ENCODE measurements around the gene ITPA. TPM values are rescaled to one million over a fixed set of nuclear protein-coding genes. Genes with fewer than 3 reads are reported as not detected.

The ITPA gene
- total RNA-seq, 4 donors from 2014 or later = 58.3 to 81.3 (median 68.2) TPM

- Histone ChIP-seq H3K4me3 (replicated peaks in 1 of 3) (no peak overlapping the region), H3K9me3 (no peaks in the 10 kb centered on the region), H3K4me1 (peaks cover 43 to 57% of the 10 kb centered on the region in 2 donors), H3K36me3 (no peaks in the 10 kb centered on the region), H3K27me3 (no peaks in the 10 kb centered on the region), H3K27ac (peak overlapping the region; percentile 93 to 97 (median 95))
- intact Hi-C loops (cut with DNase I) = no loop called here
- 80 to 85% methylated on average over 16 to 17 of the region's 18 CpGs for WGBS, 2 donors
- TF ChIP-seq POLR2A (IDR thresholded peaks at IDR 0.05) = peak in 1 of 2 donors; percentile 36
- no peak for TF ChIP-seq CTCF (IDR thresholded peaks at IDR 0.05)
- DNase-seq = peak; percentile 89 to 97
Observed at GRCh38 chr20:3221398-3222226, 12.3 kb downstream of the ITPA start.

GRCh38 chr20:3222635-3223600 is 13.6 kb downstream of the ITPA start:
- TF ChIP-seq POLR2A (IDR thresholded peaks at IDR 0.05) (peak in 1 of 2 donors; percentile 20), CTCF (IDR thresholded peaks at IDR 0.05) (no peak)
- Histone ChIP-seq H3K9me3 (no peaks in the 10 kb centered on the region), H3K4me3 (replicated peaks in 1 of 3) (no peak overlapping the region), H3K36me3 (peaks cover 0 to 6% of the 10 kb centered on the region in 2 donors), H3K27me3 (no peaks in the 10 kb centered on the region), H3K4me1 (peaks cover 43 to 57% of the 10 kb centered on the region in 2 donors), H3K27ac (peak overlapping the region; percentile 93 to 97 (median 95))
- WGBS, 2 donors = 51 to 67% methylated on average over 20 of the region's 25 CpGs
- intact Hi-C loops (cut with DNase I) = no loop called here
- DNase-seq = peak; percentile 85 to 97

GRCh38 chr20:3223651-3223993 is 14.3 kb downstream of the ITPA start:
- peaks cover 0 to 6% of the 10 kb centered on the region in 2 donors for H3K36me3 ChIP-seq
- H3K27me3 ChIP-seq = no peaks in the 10 kb centered on the region
- no peak for TF ChIP-seq POLR2A (IDR thresholded peaks at IDR 0.05)
- TF ChIP-seq CTCF (IDR thresholded peaks at IDR 0.05) = no peak
- no peak for DNase-seq
- intact Hi-C loops (cut with DNase I) = no loop called here
- peak overlapping the region; percentile 83 to 95 (median 93) for H3K27ac ChIP-seq
- no peaks in the 10 kb centered on the region for H3K9me3 ChIP-seq
- peaks cover 37 to 51% of the 10 kb centered on the region in 2 donors for H3K4me1 ChIP-seq
- no peak overlapping the region for H3K4me3 ChIP-seq (replicated peaks in 1 of 3)
- WGBS, 2 donors = 73 to 83% methylated on average over 6 of the region's 6 CpGs

- TF ChIP-seq POLR2A (IDR thresholded peaks at IDR 0.05) (no peak), CTCF (IDR thresholded peaks at IDR 0.05) (no peak)
- no peaks in the 10 kb centered on the region for H3K27me3 ChIP-seq
- WGBS, 2 donors = 60 to 90% methylated on average over 3 to 11 of the region's 20 CpGs
- H3K9me3 ChIP-seq = no peaks in the 10 kb centered on the region
- no peak overlapping the region for H3K4me3 ChIP-seq (replicated peaks in 1 of 3)
- intact Hi-C loops (cut with DNase I) = no loop called here
- no peak for DNase-seq
- peak overlapping the region; percentile 83 to 95 (median 93) for H3K27ac ChIP-seq
- H3K4me1 ChIP-seq = peaks cover 34 to 48% of the 10 kb centered on the region in 2 donors
- peaks cover 0 to 7% of the 10 kb centered on the region in 2 donors for H3K36me3 ChIP-seq
Observed at GRCh38 chr20:3223994-3224680, 14.8 kb downstream of the ITPA start.
